ENCODE data around the gene C1QL1.

GRCh38 chr17:44913676-44914075 is 54.4 kb downstream of the C1QL1 start:
- TF ChIP-seq POLR2AphosphoS5 (IDR thresholded peaks at IDR 0.05; ENCODE audit: insufficient read depth, low read depth, low read length) = no peak
- TF ChIP-seq CTCF (IDR thresholded peaks at IDR 0.05; ENCODE audit: extremely low read depth in 1 of 2, insufficient read depth in 1 of 2, low read depth in 1 of 2, low read length in 2 of 2) = no peak
- TF ChIP-seq FOS (IDR thresholded peaks at IDR 0.05; ENCODE audit: borderline replicate concordance, insufficient read depth, low read length) = no peak
